SJCRH30 (cell line): Measurements from ENCODE around the gene ADAMTS8. TPM values are rescaled to one million over a fixed set of nuclear protein-coding genes. Genes with fewer than 3 reads are reported as not detected.

Experiments
- DNase-seq, 2 experiments: peaks; one replicate each; pipeline ENCODE4 v3.0.0-alpha.2; 2015 to 2020
- H3K27ac ChIP-seq: fragments of 250-450 bp; sonication (Bioruptor Pico); 2 replicates; pipeline ENCODE4 v1.5.1; 2020; ENCODE audit warnings: mild to moderate bottlenecking, moderate library complexity
- H3K27me3 ChIP-seq: fragments of 250-450 bp; sonication (Bioruptor Pico); 2 replicates; pipeline ENCODE4 v1.5.1; 2020; ENCODE audit warnings: mild to moderate bottlenecking, moderate library complexity
- H3K36me3 ChIP-seq: fragments of 250-450 bp; sonication (Bioruptor Pico); 2 replicates; pipeline ENCODE4 v1.5.1; 2020; ENCODE audit warnings: mild to moderate bottlenecking, moderate library complexity
- H3K4me1 ChIP-seq: fragments of 250-450 bp; sonication (Bioruptor Pico); 2 replicates; pipeline ENCODE4 v1.5.1; 2020; ENCODE audit warnings: mild to moderate bottlenecking, moderate library complexity
- H3K4me3 ChIP-seq: fragments of 250-450 bp; sonication (Bioruptor Pico); 2 replicates; pipeline ENCODE4 v1.5.1; 2020; ENCODE audit warnings: mild to moderate bottlenecking, moderate library complexity
- H3K9me3 ChIP-seq: fragments of 250-450 bp; sonication (Bioruptor Pico); replicated peaks from 2 replicates; pipeline ENCODE4 v1.5.1; 2020; ENCODE audit warnings: mild to moderate bottlenecking, moderate library complexity
- total RNA-seq: library from RNA; depleted of rRNA; stranded (reverse); fragments of >200 nt; shearing (Covaris generic); gene quantifications from 2 replicates; pipeline ENCODE4 v1.2.3, GENCODE V29; 2014; rRNA removed

The ADAMTS8 gene, protein sequence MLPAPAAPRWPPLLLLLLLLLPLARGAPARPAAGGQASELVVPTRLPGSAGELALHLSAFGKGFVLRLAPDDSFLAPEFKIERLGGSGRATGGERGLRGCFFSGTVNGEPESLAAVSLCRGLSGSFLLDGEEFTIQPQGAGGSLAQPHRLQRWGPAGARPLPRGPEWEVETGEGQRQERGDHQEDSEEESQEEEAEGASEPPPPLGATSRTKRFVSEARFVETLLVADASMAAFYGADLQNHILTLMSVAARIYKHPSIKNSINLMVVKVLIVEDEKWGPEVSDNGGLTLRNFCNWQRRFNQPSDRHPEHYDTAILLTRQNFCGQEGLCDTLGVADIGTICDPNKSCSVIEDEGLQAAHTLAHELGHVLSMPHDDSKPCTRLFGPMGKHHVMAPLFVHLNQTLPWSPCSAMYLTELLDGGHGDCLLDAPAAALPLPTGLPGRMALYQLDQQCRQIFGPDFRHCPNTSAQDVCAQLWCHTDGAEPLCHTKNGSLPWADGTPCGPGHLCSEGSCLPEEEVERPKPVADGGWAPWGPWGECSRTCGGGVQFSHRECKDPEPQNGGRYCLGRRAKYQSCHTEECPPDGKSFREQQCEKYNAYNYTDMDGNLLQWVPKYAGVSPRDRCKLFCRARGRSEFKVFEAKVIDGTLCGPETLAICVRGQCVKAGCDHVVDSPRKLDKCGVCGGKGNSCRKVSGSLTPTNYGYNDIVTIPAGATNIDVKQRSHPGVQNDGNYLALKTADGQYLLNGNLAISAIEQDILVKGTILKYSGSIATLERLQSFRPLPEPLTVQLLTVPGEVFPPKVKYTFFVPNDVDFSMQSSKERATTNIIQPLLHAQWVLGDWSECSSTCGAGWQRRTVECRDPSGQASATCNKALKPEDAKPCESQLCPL
- 0.05 TPM in 1 of 2 replicates, not detected in the other for total RNA-seq

DNA sequence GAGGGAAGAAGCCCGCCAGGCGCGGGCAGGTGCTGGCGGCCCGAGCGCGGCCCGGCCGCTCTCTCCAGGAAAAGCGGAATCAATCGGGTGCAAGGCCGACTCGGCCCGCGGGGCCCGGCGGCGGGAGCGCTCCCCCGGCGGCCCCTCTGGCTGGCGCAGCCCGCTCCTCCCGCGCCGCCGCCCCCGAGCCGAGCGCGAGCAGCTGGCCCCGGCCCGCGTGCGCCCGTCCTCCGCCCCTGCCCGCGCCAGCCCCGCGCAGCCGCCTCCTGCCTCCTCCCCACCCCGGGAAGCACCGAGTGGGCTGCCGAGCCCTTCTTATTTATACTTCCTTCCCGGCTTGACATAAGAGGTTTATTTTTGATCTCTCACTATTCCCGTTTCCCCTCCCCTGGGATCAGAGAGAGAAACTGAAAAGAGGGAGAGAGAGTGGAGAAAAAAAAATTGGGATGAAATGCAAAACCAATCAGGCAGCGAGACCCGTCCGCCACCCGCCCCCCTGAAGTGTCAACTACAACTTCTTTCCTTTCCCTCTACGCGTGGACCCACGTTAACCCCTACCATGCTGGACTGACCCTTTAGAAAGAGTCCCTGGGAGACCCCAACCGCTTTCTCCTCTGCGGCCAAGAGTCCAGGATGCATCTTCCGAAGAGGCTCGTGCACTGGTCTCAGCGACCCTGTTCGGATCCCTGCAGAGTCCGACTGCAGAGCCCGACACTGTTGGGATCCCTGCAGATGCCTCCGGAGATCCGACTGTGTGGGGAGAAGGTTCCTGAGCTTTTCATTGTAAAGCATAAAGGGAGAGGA lies at the start of gene ADAMTS8:
Gene ADAMTS8, minus strand, starts transcription at position 294 of the 804 bp plus-strand sequence. CDS start 323 bp downstream, outside the sequence.
- peak within 1 kb of the TSS; percentile 35 for H3K4me3 ChIP-seq
- H3K27me3 ChIP-seq, result peaks cover 18% of the 10 kb centered on the region; the same call in 1 of the 2 replicates
- no peaks in the 10 kb centered on the region for H3K36me3 ChIP-seq
- DNase-seq, result peak in 1 of 2 experiments; percentile 18
- no peaks in the 10 kb centered on the region for H3K4me1 ChIP-seq
- no peaks in the 10 kb centered on the region for H3K9me3 ChIP-seq
- no peak within 1 kb of the TSS for H3K27ac ChIP-seq

DNA sequence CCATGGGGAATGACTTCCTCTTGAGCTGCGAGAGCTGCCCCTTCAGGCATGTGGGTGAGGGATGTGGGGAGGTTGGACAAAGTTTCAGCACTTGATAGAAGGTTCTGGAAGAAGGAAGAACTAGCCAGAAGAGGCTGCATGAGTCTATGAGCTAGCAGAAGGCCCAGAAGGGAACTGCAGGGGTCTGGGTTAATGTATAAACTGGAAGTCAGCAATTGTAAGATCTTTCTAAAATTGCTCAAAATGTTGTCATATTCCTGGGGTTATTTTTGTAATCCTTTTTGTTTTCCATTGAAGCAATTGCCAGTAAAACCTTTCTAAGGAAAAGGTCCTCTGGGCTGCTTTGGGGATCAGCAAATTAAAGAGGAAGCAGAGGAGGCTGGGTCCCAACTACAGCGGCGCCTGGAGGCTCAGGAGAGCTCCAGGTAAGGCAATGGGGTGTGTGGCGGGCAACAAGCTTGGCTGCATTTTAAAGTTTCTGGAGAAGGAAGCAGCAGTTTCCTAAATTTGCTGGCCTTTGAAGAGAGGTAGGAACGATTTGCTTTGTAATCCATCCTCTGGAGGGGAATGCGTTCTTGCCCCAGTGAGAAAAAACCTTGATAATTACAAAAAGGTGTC lies 49.3 kb upstream of the ADAMTS8 start:
- peak overlapping the region; percentile 89 for H3K27ac ChIP-seq
- DNase-seq, result no peak
- peaks cover 22% of the 10 kb centered on the region for H3K4me1 ChIP-seq
- no peaks in the 10 kb centered on the region for H3K36me3 ChIP-seq
- H3K27me3 ChIP-seq, result no peaks in the 10 kb centered on the region
- no peaks in the 10 kb centered on the region for H3K9me3 ChIP-seq
- no peak overlapping the region for H3K4me3 ChIP-seq

DNA sequence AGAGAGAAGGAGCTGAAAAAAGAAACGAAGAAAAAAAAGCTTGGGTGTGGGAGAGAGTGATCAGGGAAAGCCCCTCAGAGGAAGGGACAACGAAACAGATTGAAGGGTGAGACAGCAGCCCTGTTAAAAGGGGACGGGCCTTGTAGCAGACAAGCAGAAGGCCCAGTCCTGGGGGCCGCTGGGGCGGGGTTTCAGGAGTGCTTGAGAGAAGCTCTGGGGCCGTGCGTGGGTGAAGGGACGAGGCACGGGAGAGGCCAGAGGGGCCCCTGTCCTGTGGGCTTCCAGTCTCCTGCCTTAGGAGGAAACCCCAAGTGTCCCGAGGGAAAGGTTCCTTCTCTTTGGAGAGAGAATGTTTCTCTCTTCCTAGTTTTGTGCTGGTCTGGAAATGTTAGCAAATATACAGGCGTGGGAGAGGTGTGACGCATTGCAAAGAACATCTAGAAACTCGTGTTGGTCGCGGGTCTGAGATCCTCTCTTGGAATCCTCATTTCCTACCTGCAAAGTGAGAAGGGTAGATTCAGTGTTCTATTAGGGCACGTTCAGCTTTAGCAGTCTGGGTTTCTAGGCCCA lies 48.6 kb upstream of the ADAMTS8 start:
- Histone ChIP-seq H3K27me3 (no peaks in the 10 kb centered on the region), H3K9me3 (no peaks in the 10 kb centered on the region), H3K36me3 (no peaks in the 10 kb centered on the region), H3K4me1 (peaks cover 22% of the 10 kb centered on the region), H3K27ac (no peak overlapping the region), H3K4me3 (no peak overlapping the region)
- DNase-seq, result no peak

DNA sequence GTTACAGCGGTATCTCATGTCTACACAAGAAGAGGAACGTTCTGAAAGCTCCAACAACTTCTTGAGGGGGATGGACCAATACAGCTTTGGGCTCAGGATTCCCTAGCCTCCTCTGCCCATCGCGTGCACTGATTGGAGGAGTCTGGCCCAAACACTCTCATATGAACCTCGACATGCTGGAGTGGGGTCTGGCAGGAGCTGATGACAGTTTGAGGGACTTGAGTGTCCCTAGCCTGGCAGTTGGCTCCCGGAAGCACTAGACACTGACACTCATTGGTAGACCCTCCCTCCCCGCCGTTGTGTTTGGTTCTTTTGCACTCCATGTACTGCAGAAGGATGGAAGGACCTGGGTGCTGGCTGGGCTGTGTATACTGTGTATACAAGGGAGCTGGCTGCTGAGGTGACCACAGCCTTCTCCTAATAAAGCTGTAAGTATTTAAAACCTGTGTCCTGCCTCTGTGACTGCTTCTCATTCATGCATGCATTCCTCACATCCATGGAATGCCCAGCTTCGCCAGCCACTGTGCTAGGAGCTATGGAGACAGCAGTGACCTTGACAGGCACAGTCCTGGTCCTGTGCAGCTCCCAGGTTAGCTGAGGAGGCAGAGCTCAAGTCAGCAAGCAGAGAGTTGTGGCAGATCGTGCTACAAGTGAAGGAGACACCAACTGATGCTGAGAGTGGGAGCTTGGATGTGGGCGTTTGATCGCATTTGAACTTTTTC lies 48.0 kb upstream of the ADAMTS8 start:
- Histone ChIP-seq H3K4me3 (no peak overlapping the region), H3K36me3 (no peaks in the 10 kb centered on the region), H3K27me3 (no peaks in the 10 kb centered on the region), H3K4me1 (peaks cover 22% of the 10 kb centered on the region), H3K9me3 (no peaks in the 10 kb centered on the region), H3K27ac (no peak overlapping the region)
- DNase-seq, result no peak

DNA sequence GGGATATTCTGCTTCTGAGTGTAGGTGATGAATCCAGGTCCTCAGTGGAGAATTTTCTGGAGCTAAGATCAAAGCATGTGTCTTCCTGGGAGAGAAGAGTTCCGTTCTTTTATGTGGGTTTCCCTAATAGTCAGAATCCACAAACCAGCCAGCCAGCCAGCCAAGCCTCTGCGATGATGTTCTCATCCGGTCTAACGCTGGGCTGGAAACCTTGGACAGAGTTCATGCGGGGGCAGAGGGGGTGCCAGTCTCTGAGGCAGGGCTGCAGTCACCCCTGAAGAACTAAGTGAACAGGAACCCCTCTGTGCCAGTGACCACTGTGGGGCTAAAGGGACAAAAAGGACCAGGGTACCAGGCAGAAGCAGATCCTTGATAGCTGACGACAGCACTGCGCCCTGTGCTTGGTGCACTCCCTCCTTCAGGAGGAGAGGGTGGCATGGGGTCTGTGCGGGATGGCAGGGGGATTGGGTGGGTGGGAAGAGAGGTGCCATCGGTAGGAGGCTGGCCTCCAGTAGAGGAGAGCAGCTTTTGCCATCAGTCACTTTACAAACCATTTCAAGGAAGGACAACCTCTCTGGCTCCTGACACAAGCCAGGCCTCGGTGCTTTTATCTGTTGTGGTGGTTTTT lies 47.1 kb upstream of the ADAMTS8 start:
- DNase-seq, result no peak

DNA sequence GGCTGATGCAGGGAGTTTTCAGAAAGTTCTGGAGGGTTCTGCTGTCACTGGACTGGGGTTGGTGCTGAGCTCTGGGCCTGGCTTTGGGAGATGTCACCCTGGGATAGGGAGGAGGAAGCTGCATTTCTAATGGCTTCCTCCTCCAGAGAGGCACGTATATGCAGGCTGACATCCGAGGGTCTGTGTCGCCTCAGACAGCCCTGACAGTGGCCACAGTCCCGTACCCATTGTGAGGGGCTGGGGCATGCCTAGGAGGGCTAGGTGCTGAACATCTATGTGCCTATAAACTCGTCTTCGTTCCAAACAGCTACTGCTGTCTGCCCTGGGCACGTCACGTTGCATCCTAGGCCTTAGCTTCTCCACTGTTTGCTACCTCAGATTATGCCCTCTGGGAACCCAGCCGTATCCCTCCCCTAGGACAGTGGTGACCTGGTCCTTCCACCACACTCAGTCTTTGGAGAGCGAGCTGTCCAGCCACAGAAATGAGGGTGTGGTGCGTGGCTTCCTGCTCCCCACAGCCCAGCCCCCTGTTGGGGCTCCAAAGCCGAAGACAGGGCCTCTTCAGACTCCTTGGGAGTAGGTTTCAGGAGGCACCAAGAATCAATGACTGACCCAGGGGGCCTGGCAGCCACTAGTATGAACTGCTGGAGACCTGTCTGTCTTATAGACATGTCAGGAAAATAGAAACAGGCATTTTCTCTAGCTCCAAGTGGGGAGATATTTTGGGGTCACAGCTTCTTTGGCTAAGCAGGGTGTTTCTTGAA lies 46.4 kb upstream of the ADAMTS8 start:
- Histone ChIP-seq H3K36me3 (no peaks in the 10 kb centered on the region), H3K27me3 (no peaks in the 10 kb centered on the region)
- DNase-seq, result no peak

More for the DNA sequence above, 47.1 kb upstream of the ADAMTS8 start:
- Histone ChIP-seq H3K4me1 (peaks cover 22% of the 10 kb centered on the region), H3K36me3 (no peaks in the 10 kb centered on the region), H3K4me3 (no peak overlapping the region), H3K27me3 (no peaks in the 10 kb centered on the region), H3K9me3 (no peaks in the 10 kb centered on the region), H3K27ac (no peak overlapping the region)

DNA sequence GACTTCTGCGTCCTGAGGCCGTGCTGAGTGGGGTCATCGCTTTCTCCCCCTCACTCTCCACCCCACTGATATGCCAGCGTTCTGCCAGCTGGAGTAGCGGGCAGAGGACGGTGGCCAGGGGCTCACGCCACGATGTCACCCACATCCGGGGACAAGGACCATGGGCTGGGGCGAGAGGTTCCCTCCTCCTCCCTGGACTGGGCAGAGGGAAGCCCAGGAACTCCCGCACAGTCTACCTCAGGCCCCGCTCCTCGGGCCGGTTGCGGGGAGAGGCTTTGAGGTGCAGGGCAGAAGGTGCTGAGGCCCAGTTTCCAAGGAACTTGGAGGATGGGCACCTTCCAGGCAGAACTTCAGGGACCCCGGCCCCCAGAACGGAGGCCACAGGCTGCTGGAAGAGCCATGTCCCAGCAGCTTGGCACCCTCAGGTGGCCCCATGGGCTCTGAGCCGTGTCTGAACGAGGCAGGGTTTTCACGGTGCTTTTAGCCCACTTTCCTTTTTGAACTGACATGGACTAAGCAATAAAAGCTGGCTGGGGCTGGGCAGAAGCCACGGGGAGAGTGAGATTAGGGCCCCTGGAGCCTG lies 45.5 kb upstream of the ADAMTS8 start:
- Histone ChIP-seq H3K4me3 (no peak overlapping the region), H3K9me3 (no peaks in the 10 kb centered on the region), H3K4me1 (peaks cover 15% of the 10 kb centered on the region), H3K36me3 (no peaks in the 10 kb centered on the region), H3K27ac (no peak overlapping the region), H3K27me3 (no peaks in the 10 kb centered on the region)
- no peak for DNase-seq

More for the DNA sequence above, 46.4 kb upstream of the ADAMTS8 start:
- H3K4me1 ChIP-seq, result peaks cover 22% of the 10 kb centered on the region
- no peak overlapping the region for H3K27ac ChIP-seq
- H3K9me3 ChIP-seq, result no peaks in the 10 kb centered on the region
- no peak overlapping the region for H3K4me3 ChIP-seq

DNA sequence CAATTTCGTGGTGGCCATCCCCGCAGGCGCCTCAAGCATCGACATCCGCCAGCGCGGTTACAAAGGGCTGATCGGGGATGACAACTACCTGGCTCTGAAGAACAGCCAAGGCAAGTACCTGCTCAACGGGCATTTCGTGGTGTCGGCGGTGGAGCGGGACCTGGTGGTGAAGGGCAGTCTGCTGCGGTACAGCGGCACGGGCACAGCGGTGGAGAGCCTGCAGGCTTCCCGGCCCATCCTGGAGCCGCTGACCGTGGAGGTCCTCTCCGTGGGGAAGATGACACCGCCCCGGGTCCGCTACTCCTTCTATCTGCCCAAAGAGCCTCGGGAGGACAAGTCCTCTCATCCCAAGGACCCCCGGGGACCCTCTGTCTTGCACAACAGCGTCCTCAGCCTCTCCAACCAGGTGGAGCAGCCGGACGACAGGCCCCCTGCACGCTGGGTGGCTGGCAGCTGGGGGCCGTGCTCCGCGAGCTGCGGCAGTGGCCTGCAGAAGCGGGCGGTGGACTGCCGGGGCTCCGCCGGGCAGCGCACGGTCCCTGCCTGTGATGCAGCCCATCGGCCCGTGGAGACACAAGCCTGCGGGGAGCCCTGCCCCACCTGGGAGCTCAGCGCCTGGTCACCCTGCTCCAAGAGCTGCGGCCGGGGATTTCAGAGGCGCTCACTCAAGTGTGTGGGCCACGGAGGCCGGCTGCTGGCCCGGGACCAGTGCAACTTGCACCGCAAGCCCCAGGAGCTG lies 44.8 kb upstream of the ADAMTS8 start:
- H3K27me3 ChIP-seq, result no peaks in the 10 kb centered on the region
- DNase-seq, result no peak
- no peaks in the 10 kb centered on the region for H3K36me3 ChIP-seq
- H3K4me1 ChIP-seq, result peaks cover 9% of the 10 kb centered on the region
- H3K27ac ChIP-seq, result no peak overlapping the region
- H3K4me3 ChIP-seq, result no peak overlapping the region
- H3K9me3 ChIP-seq, result no peaks in the 10 kb centered on the region

DNA sequence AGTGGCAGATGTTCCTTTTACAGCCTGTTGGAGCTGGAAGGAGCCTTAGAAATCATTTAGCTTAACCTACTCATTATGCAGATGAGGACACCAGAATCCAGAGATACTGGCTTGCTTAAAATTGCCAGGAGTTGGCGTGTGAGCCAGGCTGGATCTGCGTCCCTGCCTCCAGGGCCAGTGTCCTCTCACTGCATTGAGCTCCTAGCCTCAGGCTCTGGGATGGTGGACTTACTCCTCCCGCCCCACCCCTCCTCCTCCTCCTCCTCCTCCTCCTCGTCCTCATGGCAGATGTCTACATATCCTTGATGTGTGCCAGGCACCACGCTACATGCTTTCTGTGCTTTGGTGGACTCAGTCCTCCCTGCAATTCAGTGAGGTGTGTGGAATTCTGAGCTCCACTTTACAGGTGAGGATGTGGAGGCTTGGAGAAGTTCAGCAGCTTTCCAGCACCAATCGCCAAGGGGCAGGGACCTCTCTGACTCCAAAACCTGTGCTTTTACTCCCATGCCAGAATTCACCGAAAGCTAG lies 44.1 kb upstream of the ADAMTS8 start:
- Histone ChIP-seq H3K4me3 (no peak overlapping the region), H3K27me3 (no peaks in the 10 kb centered on the region), H3K4me1 (peaks cover 2% of the 10 kb centered on the region), H3K27ac (no peak overlapping the region), H3K36me3 (no peaks in the 10 kb centered on the region), H3K9me3 (no peaks in the 10 kb centered on the region)
- no peak for DNase-seq

DNA sequence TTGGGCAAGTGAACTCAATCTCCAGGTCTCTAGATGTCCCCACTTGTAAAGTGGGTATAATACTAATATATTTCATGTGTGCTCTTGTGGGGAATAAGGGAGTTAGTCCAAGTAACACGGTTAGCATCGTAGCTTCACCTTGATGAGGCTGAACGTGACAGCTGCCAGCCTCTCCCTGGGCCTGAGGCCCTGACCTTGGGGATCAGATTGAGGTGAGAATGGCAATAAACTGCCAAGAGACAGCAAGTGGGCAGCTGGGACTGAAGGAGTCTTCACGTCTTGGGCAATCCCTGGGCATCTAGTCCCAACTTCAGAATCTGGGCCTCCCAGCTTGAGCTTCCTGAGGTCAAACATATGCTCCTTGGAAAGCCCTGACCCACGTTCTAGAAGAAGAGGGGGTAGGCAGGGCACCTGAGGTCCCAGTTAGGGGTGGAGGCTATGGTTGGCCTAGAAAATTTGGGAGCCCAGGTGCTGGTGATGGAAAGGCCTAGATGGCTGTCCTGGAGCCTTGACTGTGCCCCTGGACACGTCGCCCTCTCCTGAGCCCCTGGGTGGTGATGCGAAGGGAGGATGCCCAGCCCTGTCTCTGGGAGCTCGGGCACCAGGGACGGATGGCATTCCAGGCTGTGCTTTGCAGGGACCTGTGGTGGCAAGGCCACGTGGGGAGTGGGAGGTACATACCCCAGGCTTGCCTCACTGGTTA lies 43.5 kb upstream of the ADAMTS8 start:
- no peaks in the 10 kb centered on the region for H3K27me3 ChIP-seq
- DNase-seq, result no peak
- H3K4me1 ChIP-seq, result no peaks in the 10 kb centered on the region
- H3K36me3 ChIP-seq, result no peaks in the 10 kb centered on the region
- H3K27ac ChIP-seq, result no peak overlapping the region
- no peaks in the 10 kb centered on the region for H3K9me3 ChIP-seq
- H3K4me3 ChIP-seq, result no peak overlapping the region
